WTC11 (cell line): Measurements from ENCODE around the gene AP4S1. TPM values are rescaled to one million over a fixed set of nuclear protein-coding genes. Genes with fewer than 3 reads are reported as not detected.

Experiments used
- ATAC-seq: fragments of 200-7000 bp; cut with Tn5 transposase; 2 replicates; pipeline ENCODE4 v1.10.0; 2021; ENCODE audit warnings: mild to moderate bottlenecking, moderate library complexity
- CTCF ChIA-PET: fragments of 300-600 bp; sonication (Branson Sonifier 250); formaldehyde crosslinking; loops from one replicate; lab custom pipeline; 2021; ENCODE audit warnings: antibody characterized with exemption; lab: Charles Lee
- POLR2A ChIA-PET: fragments of 350-600 bp; sonication (Branson Sonifier 250); formaldehyde crosslinking; loops from one replicate; lab custom pipeline; 2021; ENCODE audit warnings: antibody characterized with exemption; lab: Charles Lee
- DNase-seq: peaks from one replicate; pipeline ENCODE4 v3.0.0; 2021; ENCODE audit warnings: low spot score
- H3K27ac Mint-ChIP-seq: 2 replicates; pipeline ENCODE4 v1.8.0; 2021; ENCODE audit warnings: mixed read lengths
- H3K27me3 Mint-ChIP-seq: 2 replicates; pipeline ENCODE4 v1.8.0; 2021; ENCODE audit warnings: low read depth, mild to moderate bottlenecking, moderate library complexity, mixed read lengths
- H3K36me3 Mint-ChIP-seq: 2 replicates; pipeline ENCODE4 v1.8.0; 2021; ENCODE audit warnings: mixed read lengths
- H3K4me1 Mint-ChIP-seq: 2 replicates; pipeline ENCODE4 v1.8.0; 2022; ENCODE audit warnings: mixed read lengths
- H3K4me3 Mint-ChIP-seq: 2 replicates; pipeline ENCODE4 v1.8.0; 2021; ENCODE audit warnings: mild to moderate bottlenecking, moderate library complexity, mixed read lengths
- H3K9me3 Mint-ChIP-seq: 2 replicates; pipeline ENCODE4 v1.8.0; 2021; ENCODE audit warnings: mixed read lengths
- USF2 ChIP-seq: sonication (generic); formaldehyde crosslinking; IDR thresholded peaks from 2 replicates; pipeline ENCODE4 v1.8.1; 2023; ENCODE audit warnings: mild to moderate bottlenecking, missing genetic modification reagents, moderate library complexity
- microRNA-seq: library from miRNA; unstranded; fragments of <30 nt; microRNA quantifications from one replicate; pipeline ENCODE4 v1.2.0, GENCODE V29; 2022; ENCODE audit warnings: borderline number of aligned reads
- total RNA-seq: library from RNA; stranded (reverse); gene quantifications from 3 replicates; pipeline ENCODE4 v1.2.3, GENCODE V29; 2021
- TF ChIP-seq, protein P1 (sequence below): fragments of 250-450 bp; sonication (Bioruptor Pico); IDR thresholded peaks from 2 replicates; pipeline ENCODE4 v1.9.0; 2021; ENCODE audit warnings: mild to moderate bottlenecking
- TF ChIP-seq, protein P2 (sequence below): fragments of 250-450 bp; sonication (Bioruptor Pico); conservative IDR thresholded peaks from 2 replicates; pipeline ENCODE4 v1.9.0; 2021; ENCODE audit warnings: mild to moderate bottlenecking

The AP4S1 gene
- total RNA-seq, 1 experiment from 2014 or later, result 7.0 TPM

DNA sequence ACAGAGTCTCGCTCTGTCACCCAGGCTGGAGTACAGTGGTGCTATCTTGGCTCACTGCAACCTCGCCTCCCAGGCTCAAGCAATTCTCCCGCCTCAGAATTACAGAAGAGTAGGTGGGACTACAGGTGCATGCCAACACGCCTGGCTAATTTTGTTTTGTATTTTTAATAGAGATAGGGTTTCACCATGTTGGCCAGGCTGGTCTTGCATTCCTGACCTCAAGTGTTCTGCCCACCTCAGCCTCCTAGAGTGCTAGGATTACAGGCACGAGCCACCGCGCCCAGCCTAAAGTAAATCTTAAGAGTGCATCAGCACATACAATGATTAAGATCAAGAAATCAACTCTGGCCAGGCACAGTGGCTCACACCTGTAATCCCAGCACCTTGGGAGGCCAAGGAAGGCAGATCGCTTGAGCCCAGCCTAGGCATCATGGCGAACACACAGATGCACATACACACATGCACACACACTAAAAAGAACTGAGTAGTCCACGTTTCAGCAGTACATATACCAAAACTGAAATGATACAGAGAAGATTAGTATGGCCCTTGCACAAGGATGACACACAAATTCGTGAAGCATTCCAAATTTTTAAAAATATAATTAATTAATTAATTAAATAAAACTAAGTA lies 117.1 kb downstream of the AP4S1 start:
- ATAC-seq (no peak), DNase-seq (no peak)
- ChIA-PET POLR2A (no interaction called here), CTCF (no interaction called here)
- H3K4me3 Mint-ChIP-seq, result no peak overlapping the region
- no peaks in the 10 kb centered on the region for H3K27me3 Mint-ChIP-seq
- TF ChIP-seq, protein P1, sequence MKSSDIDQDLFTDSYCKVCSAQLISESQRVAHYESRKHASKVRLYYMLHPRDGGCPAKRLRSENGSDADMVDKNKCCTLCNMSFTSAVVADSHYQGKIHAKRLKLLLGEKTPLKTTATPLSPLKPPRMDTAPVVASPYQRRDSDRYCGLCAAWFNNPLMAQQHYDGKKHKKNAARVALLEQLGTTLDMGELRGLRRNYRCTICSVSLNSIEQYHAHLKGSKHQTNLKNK (CRISPR knock-in tag), result no peak
- TF ChIP-seq USF2 (CRISPR knock-in tag), result no peak
- TF ChIP-seq, protein P2, sequence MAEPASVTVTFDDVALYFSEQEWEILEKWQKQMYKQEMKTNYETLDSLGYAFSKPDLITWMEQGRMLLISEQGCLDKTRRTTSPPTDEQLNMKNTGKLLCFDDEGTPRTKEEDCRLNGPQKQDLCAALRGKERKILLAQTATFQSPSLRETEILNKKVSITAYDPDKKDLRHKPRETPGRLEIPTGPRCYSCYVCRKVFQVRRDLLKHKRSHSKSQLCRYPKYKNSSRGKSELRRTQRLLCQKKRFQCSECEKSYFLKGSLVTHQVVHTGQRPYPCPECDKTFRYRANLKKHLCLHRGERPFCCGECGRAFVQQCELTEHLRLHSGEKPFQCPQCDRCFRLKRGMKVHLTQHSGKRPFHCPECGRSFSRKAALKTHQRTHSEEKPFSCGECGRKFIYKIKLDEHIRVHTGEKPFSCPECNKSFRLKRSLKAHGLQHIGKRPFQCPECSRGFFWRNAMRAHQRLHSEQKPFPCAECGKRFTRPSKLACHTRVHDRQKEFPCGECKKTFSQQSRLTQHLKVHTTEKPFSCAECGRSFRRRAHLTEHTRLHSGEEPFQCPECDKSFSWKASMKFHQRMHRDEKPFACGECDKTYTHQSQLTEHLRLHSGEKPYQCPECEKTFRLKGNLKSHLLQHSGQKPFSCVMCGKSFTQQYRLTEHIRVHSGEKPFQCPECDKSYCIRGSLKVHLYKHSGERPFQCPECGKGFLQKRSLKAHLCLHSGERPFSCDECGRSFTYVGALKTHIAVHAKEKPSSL (CRISPR knock-in tag), result no peak
- H3K4me1 Mint-ChIP-seq, result no peaks in the 10 kb centered on the region
- H3K9me3 Mint-ChIP-seq, result no peaks in the 10 kb centered on the region
- H3K36me3 Mint-ChIP-seq, result peaks cover 43% of the 10 kb centered on the region
- H3K27ac Mint-ChIP-seq, result no peak overlapping the region

Small RNAs within 50 kb of the gene (microRNA-seq; reads per million reads assigned to microRNA genes)
- gene MIR624, result 2.4 reads per million

Other genes with a start within 250 kb of the AP4S1 start
- 9.4 to 10.6 TPM (median 10.2 TPM) in 3 replicates for gene COCH, start 151.1 kb upstream of the AP4S1 start, total RNA-seq
- 37.1 to 40.8 TPM (median 40.4 TPM) in 3 replicates for gene STRN3, start 730 bp downstream of the AP4S1 start, total RNA-seq
- 81.7 to 89.1 TPM (median 88.5 TPM) in 3 replicates for gene HECTD1, start 182.1 kb downstream of the AP4S1 start, total RNA-seq